Superior temporal gyrus (tissue), 1 donor: Measurements from ENCODE around the gene SCAPER.
A peak's percentile ranks its signal among the peaks of the same experiment; 100 is the strongest.
"Not testable (repeated sequence)": the region's sequence is repeated elsewhere in the genome, so short reads cannot be mapped to it uniquely, and the experiment has no call there.

Source experiments
- DNase-seq: peaks from one replicate; pipeline ENCODE4 v3.0.0-alpha.2; 2016; ENCODE audit errors: extremely low spot score

SCAPER gene

GRCh38 chr15:76860201-76860600 is 44.9 kb downstream of the SCAPER start:
- no peak for DNase-seq

- DNase-seq, result not testable (repeated sequence)
These were observed 54.8 kb downstream of the SCAPER start for GRCh38 chr15:76850367-76850766.

GRCh38 chr15:76846782-76847181 is 58.4 kb downstream of the SCAPER start:
- DNase-seq, result no peak

- no peak for DNase-seq
These were observed 61.0 kb downstream of the SCAPER start for GRCh38 chr15:76844096-76844495.

- DNase-seq, result no peak
These were observed 61.9 kb downstream of the SCAPER start for GRCh38 chr15:76843269-76843668.

GRCh38 chr15:76840830-76841460 is 64.2 kb downstream of the SCAPER start:
- DNase-seq, result peak; percentile 61

GRCh38 chr15:76839173-76839572 is 66.0 kb downstream of the SCAPER start:
- no peak for DNase-seq

- no peak for DNase-seq
These were observed 67.7 kb downstream of the SCAPER start for GRCh38 chr15:76837474-76837873.

- no peak for DNase-seq
These were observed 75.2 kb downstream of the SCAPER start for GRCh38 chr15:76829939-76830338.

GRCh38 chr15:76823890-76824289 is 81.2 kb downstream of the SCAPER start:
- DNase-seq, result no peak

GRCh38 chr15:76823303-76823702 is 81.8 kb downstream of the SCAPER start:
- no peak for DNase-seq

GRCh38 chr15:76818926-76819325 is 86.2 kb downstream of the SCAPER start:
- not testable (repeated sequence) for DNase-seq

- no peak for DNase-seq
These were observed 89.7 kb downstream of the SCAPER start for GRCh38 chr15:76815421-76815820.

- DNase-seq, result no peak
These were observed 92.8 kb downstream of the SCAPER start for GRCh38 chr15:76812381-76812780.

- DNase-seq, result no peak
These were observed 95.6 kb downstream of the SCAPER start for GRCh38 chr15:76809412-76810103.

- no peak for DNase-seq
These were observed 102.0 kb downstream of the SCAPER start for GRCh38 chr15:76803049-76803571.

GRCh38 chr15:76802411-76802810 is 102.7 kb downstream of the SCAPER start:
- no peak for DNase-seq

GRCh38 chr15:76799760-76800159 is 105.4 kb downstream of the SCAPER start:
- DNase-seq, result no peak

GRCh38 chr15:76795217-76795616 is 109.9 kb downstream of the SCAPER start:
- no peak for DNase-seq

GRCh38 chr15:76793162-76793561 is 112.0 kb downstream of the SCAPER start:
- no peak for DNase-seq

- DNase-seq, result no peak
These were observed 113.6 kb downstream of the SCAPER start for GRCh38 chr15:76791511-76791910.

- no peak for DNase-seq
These were observed 117.9 kb downstream of the SCAPER start for GRCh38 chr15:76787273-76787672.

GRCh38 chr15:76776969-76777368 is 128.2 kb downstream of the SCAPER start:
- DNase-seq, result no peak
